ENCODE results near the gene CFAP251. TPM values are rescaled to one million over a fixed set of nuclear protein-coding genes. Genes with fewer than 3 reads are reported as not detected.
"Not testable (repeated sequence)": the region's sequence is repeated elsewhere in the genome, so short reads cannot be mapped to it uniquely, and the experiment has no call there.

The CFAP251 gene
- total and polyA plus RNA-seq, 2 donors (not counting 3 experiments of a cell fraction or from before 2014, with no cell fraction given) = 3.3 to 4.0 TPM

DNA sequence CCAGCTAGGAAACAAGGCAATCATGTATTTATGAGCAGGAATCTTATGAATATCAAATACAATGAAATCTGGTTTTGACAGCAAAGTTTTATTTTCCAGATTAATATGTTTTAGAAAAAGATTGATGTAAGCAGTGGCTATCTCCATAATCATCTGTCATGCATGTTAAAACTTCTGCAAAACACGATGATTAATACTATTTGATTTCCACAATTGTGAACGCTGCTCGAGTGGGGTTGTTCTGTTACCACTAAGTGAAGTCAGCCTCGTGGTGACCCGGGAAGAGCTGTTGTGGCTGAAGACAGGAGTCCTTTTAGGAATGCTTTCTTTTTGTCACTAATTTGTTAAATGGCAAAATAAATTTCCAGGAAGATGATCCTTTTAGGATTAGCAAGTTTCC is 9.4 kb downstream of the CFAP251 start:
- FAIRE-seq (no peak), DNase-seq (ENCODE audit: low read depth, low spot score) (no peak)
- Histone ChIP-seq H3K27ac (ENCODE audit: insufficient read depth, low read depth, low read length) (no peak overlapping the region), H2AFZ (ENCODE audit: low read depth, low read length) (no peak overlapping the region), H3K4me2 (ENCODE audit: insufficient read depth, low read length) (no peak overlapping the region), H3K79me2 (ENCODE audit: control insufficient read depth, insufficient read depth, low read length) (no peaks in the 10 kb centered on the region), H3K9me1 (replicated peaks; ENCODE audit: control insufficient read depth, extremely low read depth, insufficient read depth, low read length) (no peaks in the 10 kb centered on the region), H3K9me3 (replicated peaks; ENCODE audit: control insufficient read depth, insufficient read depth, low read length) (no peaks in the 10 kb centered on the region), H3K27me3 (ENCODE audit: control insufficient read depth in 2 of 2, insufficient read depth in 2 of 2, low read length in 2 of 2) (no peaks in the 10 kb centered on the region), H3K4me3 (replicated peaks in 1 of 3; ENCODE audit: insufficient read depth in 1 of 3, low read depth in 1 of 3, low read length in 3 of 3) (no peak overlapping the region), H3K36me3 (ENCODE audit: control insufficient read depth in 2 of 2, extremely low read depth in 1 of 2, insufficient read depth in 2 of 2, low read length in 2 of 2) (no peaks in the 10 kb centered on the region), H3K4me1 (ENCODE audit: control insufficient read depth, extremely low read depth, insufficient read depth, low read length) (peaks cover 19% of the 10 kb centered on the region), H4K20me1 (replicated peaks; ENCODE audit: control insufficient read depth, extremely low read depth, insufficient read depth, low read length) (no peaks in the 10 kb centered on the region), H3K9ac (replicated peaks; ENCODE audit: extremely low read depth, insufficient read depth, low read length) (no peak overlapping the region)
- intact Hi-C loops (cut with micrococcal nuclease) = no loop called here
- BruUV-seq (replicated peaks) = no TSS peak
- ChIA-PET CTCF (interaction anchor here (0.6 to 1.4 kb wide), 4 partner anchors 9 to 170 kb away, joined by 3 to 6 read pairs (median 4); partner anchors contain the start of gene CFAP251), POLR2A (no interaction called here)
- dilution Hi-C loops (cut with MboI; ENCODE audit: extremely low pct_ligation_motif_present, low sequenced_read_pairs) = no loop called here
- no peak for TF ChIP-seq POLR2A (IDR thresholded peaks at IDR 0.05; ENCODE audit: low read depth, low read length)
- no peak for TF ChIP-seq POLR2AphosphoS5 (IDR thresholded peaks at IDR 0.05; ENCODE audit: insufficient read depth, low read depth, low read length)
- TF ChIP-seq FOS (IDR thresholded peaks at IDR 0.05; ENCODE audit: borderline replicate concordance, insufficient read depth, low read length) = no peak
- TF ChIP-seq JUN (IDR thresholded peaks at IDR 0.05; ENCODE audit: borderline replicate concordance, insufficient read depth, insufficient read length, low read depth) = no peak
- TF ChIP-seq MYC (IDR thresholded peaks at IDR 0.05; ENCODE audit: low read depth, low read length) = no peak

- H3K27me3 ChIP-seq (ENCODE audit: control insufficient read depth in 2 of 2, insufficient read depth in 2 of 2, low read length in 2 of 2); DNase-seq (ENCODE audit: low read depth, low spot score); H3K9me1 ChIP-seq (replicated peaks; ENCODE audit: control insufficient read depth, extremely low read depth, insufficient read depth, low read length); H3K79me2 ChIP-seq (ENCODE audit: control insufficient read depth, insufficient read depth, low read length); BruUV-seq (replicated peaks); H3K9me3 ChIP-seq (replicated peaks; ENCODE audit: control insufficient read depth, insufficient read depth, low read length); H3K36me3 ChIP-seq (ENCODE audit: control insufficient read depth in 2 of 2, extremely low read depth in 1 of 2, insufficient read depth in 2 of 2, low read length in 2 of 2); dilution Hi-C loops (cut with MboI; ENCODE audit: extremely low pct_ligation_motif_present, low sequenced_read_pairs); H3K27ac ChIP-seq (ENCODE audit: insufficient read depth, low read depth, low read length); FAIRE-seq; H3K4me2 ChIP-seq (ENCODE audit: insufficient read depth, low read length); H3K9ac ChIP-seq (replicated peaks; ENCODE audit: extremely low read depth, insufficient read depth, low read length); H4K20me1 ChIP-seq (replicated peaks; ENCODE audit: control insufficient read depth, extremely low read depth, insufficient read depth, low read length); intact Hi-C loops (cut with micrococcal nuclease); H3K4me3 ChIP-seq (replicated peaks in 1 of 3; ENCODE audit: insufficient read depth in 1 of 3, low read depth in 1 of 3, low read length in 3 of 3); POLR2A ChIA-PET; H2AFZ ChIP-seq (ENCODE audit: low read depth, low read length): not testable (repeated sequence)
- H3K4me1 ChIP-seq (ENCODE audit: control insufficient read depth, extremely low read depth, insufficient read depth, low read length) = peaks cover 15% of the 10 kb centered on the region
- CTCF ChIA-PET = interaction anchor here (0.7 to 1.6 kb wide), 2 partner anchors 11 to 34 kb away, joined by 3 to 4 read pairs; partner anchors contain the start of gene CFAP251
Measured at GRCh38 chr12:121929545-121929944, 11.2 kb downstream of the CFAP251 start.
